Stimulated activated CD4-positive, alpha-beta T cell treated with anti-CD3 and anti-CD28 coated beads, Interleukin-15, amount 100 ng/mL, for 48 hours (primary cell): ENCODE results near the gene EGFR.

Experiments
- DNase-seq, 2 donors: peaks; one replicate each; pipeline ENCODE4 v3.0.0-alpha.2; 2020; ENCODE audit warnings: low read depth in 2 of 2

Gene EGFR

DNA sequence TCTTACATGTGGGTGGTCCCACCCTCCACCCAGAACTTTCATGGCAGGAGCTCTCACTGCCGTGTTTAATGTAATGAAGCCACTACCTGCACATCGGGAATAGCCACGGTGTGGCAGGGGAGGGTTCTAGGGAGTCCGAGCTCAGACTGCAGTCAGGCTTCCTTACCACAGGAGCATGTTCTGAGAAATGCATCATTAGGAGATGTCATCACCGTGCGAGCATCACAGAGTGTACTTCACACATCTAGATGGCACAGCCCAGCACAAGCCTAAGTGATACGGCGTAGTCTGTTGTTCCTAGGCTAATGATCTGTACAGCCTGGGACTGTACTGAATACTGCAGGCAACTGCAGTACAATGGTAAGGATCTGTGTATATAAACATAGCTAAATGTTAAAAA lies 193.4 kb downstream of the EGFR start:
- DNase-seq: no peak

GRCh38 chr7:55212838-55213237 lies 194.0 kb downstream of the EGFR start:
- no peak for DNase-seq

- DNase-seq: no peak
Observed at GRCh38 chr7:55214707-55215106, 195.9 kb downstream of the EGFR start.

GRCh38 chr7:55223023-55223422 lies 204.2 kb downstream of the EGFR start:
- no peak for DNase-seq

DNA sequence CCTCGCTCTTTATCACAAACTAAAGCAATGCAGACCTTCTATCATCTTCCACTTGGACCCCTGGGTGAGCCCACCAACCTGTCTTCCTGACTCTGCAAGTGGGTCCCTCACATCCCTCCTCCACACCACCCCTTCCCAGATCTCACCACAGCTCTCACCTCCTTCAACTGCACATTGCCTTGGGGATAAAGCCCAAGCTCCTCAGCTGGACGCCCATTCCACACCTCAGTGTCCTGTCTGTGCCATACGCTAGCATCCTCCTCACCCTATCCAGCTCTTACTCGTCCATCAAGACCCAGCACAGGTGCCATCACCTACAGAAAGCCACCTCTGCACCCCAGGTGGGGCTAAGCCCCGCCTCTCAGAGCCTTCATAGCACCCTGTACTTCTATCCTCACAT lies 205.3 kb downstream of the EGFR start:
- no peak for DNase-seq

DNA sequence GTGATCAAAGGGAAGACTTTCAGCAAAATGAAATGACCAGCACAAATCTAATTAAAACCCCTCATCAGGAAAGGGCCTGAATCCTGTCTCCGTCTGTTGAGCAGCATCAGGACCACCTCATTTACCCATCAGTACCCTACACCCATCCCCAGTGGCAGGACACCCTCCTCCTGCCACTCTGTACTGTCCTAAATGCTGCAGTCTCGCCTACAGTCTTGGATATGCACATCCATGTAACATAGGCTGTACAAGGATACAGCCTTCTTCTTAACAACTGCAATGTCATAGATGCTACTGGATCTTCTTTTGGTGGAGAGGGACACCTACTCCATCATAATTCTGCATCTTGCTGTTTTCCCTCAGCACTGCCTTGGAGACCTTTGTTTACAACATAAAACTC lies 206.0 kb downstream of the EGFR start:
- no peak for DNase-seq

GRCh38 chr7:55230014-55230413 lies 211.2 kb downstream of the EGFR start:
- no peak for DNase-seq

DNA sequence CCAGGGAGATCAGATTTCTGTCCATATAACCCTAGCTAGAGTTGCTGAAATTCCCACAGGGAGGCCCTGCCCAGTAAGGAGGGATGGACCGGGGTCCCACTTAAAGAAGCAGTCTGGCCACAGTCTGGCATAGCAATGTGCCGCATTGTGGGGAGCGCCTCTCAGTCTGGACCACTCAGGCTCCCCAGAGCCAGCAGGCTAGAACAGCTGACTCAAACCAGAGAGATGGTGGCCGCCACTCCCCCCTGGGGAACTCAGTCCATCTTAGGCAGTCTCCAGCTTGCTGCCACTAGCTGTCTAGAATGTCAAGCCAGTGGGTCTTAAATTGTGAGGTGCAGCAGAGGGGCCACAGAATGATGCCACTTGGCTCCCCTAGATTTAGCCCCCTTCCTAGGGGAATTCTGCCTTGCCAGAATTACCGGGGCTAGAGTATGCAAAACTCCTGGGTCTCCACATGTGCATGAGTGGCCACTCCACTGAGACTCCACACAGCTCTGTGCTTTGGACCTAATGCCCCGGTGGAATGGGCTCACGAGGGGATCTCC lies 213.0 kb downstream of the EGFR start:
- no peak for DNase-seq

DNA sequence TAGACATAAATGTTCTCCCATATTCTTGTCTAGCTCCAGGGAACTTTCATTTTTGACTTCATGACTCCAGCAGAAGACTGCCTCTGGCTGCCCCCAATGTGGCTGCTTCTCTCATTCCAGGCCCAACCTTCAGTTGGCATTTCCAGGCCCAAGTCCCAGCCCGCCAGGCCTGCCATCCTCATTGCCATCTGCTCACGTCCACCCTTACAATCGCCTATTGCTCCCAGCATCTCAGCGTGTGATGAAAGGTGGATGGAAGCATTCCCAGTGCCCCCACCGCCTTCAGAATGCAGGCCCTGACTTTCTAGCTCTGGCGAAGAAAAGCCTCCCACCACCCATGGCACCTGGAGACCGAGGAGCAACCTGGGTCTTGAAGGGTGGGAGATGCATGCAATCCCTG lies 214.2 kb downstream of the EGFR start:
- DNase-seq: no peak

- DNase-seq: no peak
Observed at GRCh38 chr7:55234408-55234807, 215.6 kb downstream of the EGFR start.

GRCh38 chr7:55235115-55235514 lies 216.3 kb downstream of the EGFR start:
- DNase-seq: no peak

DNA sequence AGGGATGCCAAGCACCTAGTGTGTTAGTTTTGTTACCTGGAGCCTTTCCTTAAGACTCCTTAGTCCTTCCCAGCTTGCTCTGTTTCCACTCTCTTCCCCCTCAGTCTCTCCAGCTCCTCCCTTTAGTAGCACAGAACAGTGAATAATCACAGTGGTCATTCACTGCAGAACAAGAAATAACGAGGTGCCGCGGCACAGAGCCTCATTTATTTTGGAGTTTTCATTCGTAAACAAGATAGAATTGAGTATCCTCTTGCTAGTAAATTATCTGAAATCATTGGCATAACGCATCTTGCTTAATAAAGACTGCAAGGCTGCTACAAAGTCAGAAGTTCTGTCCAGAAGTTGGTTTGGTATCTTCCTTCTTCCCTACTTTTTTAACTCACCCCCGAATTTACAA lies 217.0 kb downstream of the EGFR start:
- no peak for DNase-seq

DNA sequence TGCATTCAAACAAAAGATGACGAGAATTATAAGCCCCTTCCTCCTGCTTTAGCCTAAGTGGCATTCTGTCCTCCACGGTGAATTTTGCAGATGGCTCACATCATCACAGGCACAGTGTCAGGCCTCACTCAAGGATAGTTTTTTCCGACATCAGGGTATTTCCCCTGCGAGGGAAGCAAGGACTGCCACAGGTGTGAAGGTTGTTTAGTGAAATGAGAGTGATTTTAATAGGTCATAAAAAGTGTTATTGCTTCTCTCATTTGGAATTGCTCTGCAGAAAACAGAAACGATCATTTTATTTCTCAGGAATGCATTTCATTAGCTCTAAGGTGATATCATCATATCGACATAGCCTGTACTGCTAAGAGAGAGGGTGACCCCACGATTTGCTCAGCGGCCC lies 217.7 kb downstream of the EGFR start:
- DNase-seq: no peak

DNA sequence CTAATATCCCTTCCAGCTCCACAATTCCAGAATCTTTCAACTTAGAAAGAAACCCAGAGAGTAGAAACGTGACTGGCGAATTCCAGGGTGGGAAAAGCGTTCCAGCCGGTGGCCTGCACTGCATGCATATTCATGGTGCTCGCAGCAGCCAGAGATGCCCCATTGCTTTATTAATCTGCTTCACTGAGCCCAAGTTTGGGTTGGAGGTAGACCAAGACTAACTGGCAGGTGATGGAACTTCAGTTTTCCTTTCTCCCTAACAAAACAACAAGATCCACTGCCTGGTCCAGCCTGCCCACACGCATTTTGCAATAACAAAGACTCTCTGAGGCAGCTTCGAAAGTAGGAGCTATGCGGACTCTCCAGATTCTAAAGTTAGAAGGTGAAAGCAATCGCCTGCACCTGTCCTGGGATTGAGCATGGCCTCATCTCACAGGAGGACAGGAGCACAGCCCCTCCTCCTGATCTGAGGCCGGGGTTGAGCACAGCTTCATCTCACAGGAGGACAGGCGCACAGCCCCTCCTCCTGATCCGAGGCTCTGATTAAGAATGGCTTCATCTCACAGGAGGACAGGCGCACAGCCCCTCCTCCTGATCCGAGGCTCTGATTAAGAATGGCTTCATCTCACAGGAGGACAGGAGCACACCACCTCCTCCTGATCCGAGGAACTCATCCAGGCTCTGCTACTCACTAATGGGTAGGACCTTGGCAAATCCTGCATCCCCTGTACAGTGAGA lies 218.5 kb downstream of the EGFR start:
- DNase-seq: no peak

DNA sequence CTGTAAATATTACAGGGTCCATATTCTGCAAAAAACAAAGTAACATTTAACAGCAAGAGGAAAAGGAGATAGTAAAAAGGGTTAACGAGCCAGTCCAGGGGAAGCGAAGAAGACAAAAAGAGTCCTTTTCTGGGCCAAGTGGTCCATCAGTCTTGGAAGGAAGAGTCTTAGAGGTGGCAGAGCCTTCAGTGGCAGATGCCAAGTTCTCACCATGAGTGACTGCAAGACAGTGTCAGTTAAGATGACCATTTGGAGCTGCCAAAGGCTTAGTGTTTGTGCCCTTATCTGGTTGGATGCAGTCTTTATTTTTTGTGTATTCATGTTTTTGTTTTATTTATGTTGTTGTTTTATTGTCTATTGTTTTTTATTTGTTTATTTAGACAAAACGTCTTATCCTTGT lies 220.6 kb downstream of the EGFR start:
- no peak for DNase-seq

- DNase-seq: no peak
Observed at GRCh38 chr7:55240418-55241142, 221.8 kb downstream of the EGFR start.

GRCh38 chr7:55241958-55242357 lies 223.1 kb downstream of the EGFR start:
- DNase-seq: no peak

DNA sequence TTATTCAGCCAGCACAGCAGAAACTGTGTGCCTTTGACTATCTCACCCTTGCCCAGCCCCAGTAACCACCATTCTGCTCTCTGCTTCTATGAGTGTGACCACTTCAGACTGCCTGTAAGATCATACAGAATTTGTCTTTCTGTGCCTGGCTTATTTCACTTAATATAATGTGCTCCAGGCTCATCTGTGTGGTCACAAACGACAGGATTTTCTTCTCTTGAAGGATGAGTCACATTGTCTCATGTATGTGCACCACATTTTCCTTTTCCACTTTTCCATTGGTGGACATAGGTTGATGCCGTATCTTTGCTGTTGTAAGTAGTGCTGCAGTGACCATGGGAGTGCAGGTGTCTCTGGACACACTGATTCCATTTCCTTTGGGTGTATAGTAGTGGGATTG lies 223.8 kb downstream of the EGFR start:
- DNase-seq: no peak

- no peak for DNase-seq
Observed at GRCh38 chr7:55244006-55244745, 225.4 kb downstream of the EGFR start.

DNA sequence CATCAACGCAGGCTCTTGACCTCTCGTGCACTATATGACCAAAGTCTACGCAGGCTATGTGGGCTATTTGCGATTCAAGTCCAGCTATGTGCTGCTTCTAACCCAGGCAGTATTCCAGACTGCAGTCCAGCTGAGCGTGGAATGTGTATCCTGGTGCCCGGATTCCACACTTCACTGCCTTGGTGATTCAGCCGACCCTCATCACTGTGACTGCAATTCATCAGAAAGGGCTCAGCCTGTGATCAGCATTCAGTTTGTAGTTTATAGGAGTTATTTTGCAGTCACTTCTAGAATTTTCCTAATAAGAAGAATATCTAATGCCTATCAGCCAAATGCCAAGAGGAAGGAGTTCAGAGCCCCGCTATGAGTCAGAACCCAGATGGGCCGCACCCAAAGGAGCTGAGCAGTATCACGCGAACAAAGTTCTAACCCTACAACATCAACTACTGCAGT lies 226.5 kb downstream of the EGFR start:
- DNase-seq: no peak

DNA sequence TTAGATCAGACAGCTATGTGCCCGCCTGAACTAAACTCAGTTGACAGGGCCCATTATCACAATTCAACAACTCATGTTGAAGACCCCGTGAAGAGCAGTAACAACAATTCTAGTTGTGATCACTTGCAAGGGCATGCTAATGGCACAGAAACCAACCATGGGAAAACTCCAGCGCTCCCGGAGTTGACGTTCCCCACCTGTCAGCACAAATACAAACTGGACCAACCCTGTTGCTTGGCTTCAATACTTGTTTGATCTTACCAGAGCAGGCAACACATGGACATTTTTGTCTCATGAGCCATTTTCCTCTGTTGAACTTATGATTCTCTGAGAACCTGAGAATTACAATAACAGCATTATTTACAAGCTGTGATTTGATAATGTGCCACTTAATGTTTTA lies 227.4 kb downstream of the EGFR start:
- no peak for DNase-seq

GRCh38 chr7:55247428-55247827 lies 228.6 kb downstream of the EGFR start:
- no peak for DNase-seq

DNA sequence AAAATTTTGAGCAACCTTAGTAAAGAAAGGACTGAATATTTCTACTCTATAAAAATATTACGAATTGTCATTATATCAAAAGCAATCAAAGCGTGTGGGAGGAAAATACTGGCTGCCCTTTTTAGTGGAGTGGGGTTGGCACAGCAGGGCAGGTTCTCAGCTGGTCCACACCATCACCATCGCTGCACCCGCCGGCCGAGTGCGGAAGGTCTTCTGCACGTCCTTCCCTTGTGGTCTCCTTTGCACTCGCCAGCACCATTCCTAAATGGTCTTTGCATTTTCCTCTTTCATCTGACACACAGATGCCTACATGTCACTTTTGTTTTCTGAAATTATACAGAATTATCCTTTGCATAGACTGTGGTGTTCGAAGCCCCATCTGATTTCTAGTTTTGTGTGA lies 229.7 kb downstream of the EGFR start:
- no peak for DNase-seq
